Measurements from ENCODE around the gene MCRS1.
"Not testable (repeated sequence)": the region's sequence is repeated elsewhere in the genome, so short reads cannot be mapped to it uniquely, and the experiment has no call there.

Gene MCRS1

GRCh38 chr12:49534731-49535278 is 33.1 kb downstream of the MCRS1 start:
- Histone ChIP-seq H3K4me2 (ENCODE audit: low read depth, low read length, poor library complexity, severe bottlenecking) (no peak overlapping the region), H3K9ac (ENCODE audit: low read depth, low read length, poor library complexity, severe bottlenecking) (no peak overlapping the region), H3K4me1 (ENCODE audit: insufficient read depth, low read length, poor library complexity, severe bottlenecking) (peaks cover 5% of the 10 kb centered on the region), H3K4me3 (ENCODE audit: low read length, poor library complexity, severe bottlenecking) (no peak overlapping the region), H3K79me2 (ENCODE audit: insufficient read depth, low read length) (no peaks in the 10 kb centered on the region), H3F3A (ENCODE audit: low read depth) (no peaks in the 10 kb centered on the region), H3K27me3 (ENCODE audit: insufficient read depth, low read length, poor library complexity, severe bottlenecking) (peaks cover 9% of the 10 kb centered on the region), H2AFZ (ENCODE audit: low read length) (no peak overlapping the region), H4K20me1 (ENCODE audit: insufficient read depth, low read length, poor library complexity, severe bottlenecking) (no peaks in the 10 kb centered on the region), H3K9me2 (replicated peaks; ENCODE audit: low read depth, low read length) (no peaks in the 10 kb centered on the region), H3K36me3 (ENCODE audit: insufficient read depth, low read length) (no peaks in the 10 kb centered on the region), H3K9me3 (ENCODE audit: insufficient read depth, low read depth, low read length) (no peaks in the 10 kb centered on the region)
- TF ChIP-seq EZH2phosphoT487 (IDR thresholded peaks at IDR 0.05; ENCODE audit: borderline replicate concordance) (no peak), CTCF (conservative IDR thresholded peaks at IDR 0.05; ENCODE audit: low read length) (no peak)

GRCh38 chr12:49534122-49534521 is 33.8 kb downstream of the MCRS1 start:
- H3K9ac ChIP-seq (ENCODE audit: low read depth, low read length, poor library complexity, severe bottlenecking); H3K79me2 ChIP-seq (ENCODE audit: insufficient read depth, low read length); H3K4me3 ChIP-seq (ENCODE audit: low read length, poor library complexity, severe bottlenecking); H4K20me1 ChIP-seq (ENCODE audit: insufficient read depth, low read length, poor library complexity, severe bottlenecking); H2AFZ ChIP-seq (ENCODE audit: low read length); H3K9me2 ChIP-seq (replicated peaks; ENCODE audit: low read depth, low read length); H3F3A ChIP-seq (ENCODE audit: low read depth); H3K4me2 ChIP-seq (ENCODE audit: low read depth, low read length, poor library complexity, severe bottlenecking); H3K27me3 ChIP-seq (ENCODE audit: insufficient read depth, low read length, poor library complexity, severe bottlenecking); H3K36me3 ChIP-seq (ENCODE audit: insufficient read depth, low read length); H3K4me1 ChIP-seq (ENCODE audit: insufficient read depth, low read length, poor library complexity, severe bottlenecking); H3K9me3 ChIP-seq (ENCODE audit: insufficient read depth, low read depth, low read length): not testable (repeated sequence)

- no peaks in the 10 kb centered on the region for H3K79me2 ChIP-seq (ENCODE audit: insufficient read depth, low read length)
- H3K9ac ChIP-seq (ENCODE audit: low read depth, low read length, poor library complexity, severe bottlenecking): no peak overlapping the region
- no peaks in the 10 kb centered on the region for H3K9me2 ChIP-seq (replicated peaks; ENCODE audit: low read depth, low read length)
- TF ChIP-seq CTCF (conservative IDR thresholded peaks at IDR 0.05; ENCODE audit: low read length) (no peak), EZH2phosphoT487 (IDR thresholded peaks at IDR 0.05; ENCODE audit: borderline replicate concordance) (no peak)
- no peak overlapping the region for H2AFZ ChIP-seq (ENCODE audit: low read length)
- H4K20me1 ChIP-seq (ENCODE audit: insufficient read depth, low read length, poor library complexity, severe bottlenecking): no peaks in the 10 kb centered on the region
- no peak overlapping the region for H3K4me2 ChIP-seq (ENCODE audit: low read depth, low read length, poor library complexity, severe bottlenecking)
- H3F3A ChIP-seq (ENCODE audit: low read depth): no peaks in the 10 kb centered on the region
- no peak overlapping the region for H3K4me3 ChIP-seq (ENCODE audit: low read length, poor library complexity, severe bottlenecking)
- H3K27me3 ChIP-seq (ENCODE audit: insufficient read depth, low read length, poor library complexity, severe bottlenecking): peaks cover 8% of the 10 kb centered on the region
- H3K9me3 ChIP-seq (ENCODE audit: insufficient read depth, low read depth, low read length): no peaks in the 10 kb centered on the region
- H3K36me3 ChIP-seq (ENCODE audit: insufficient read depth, low read length): no peaks in the 10 kb centered on the region
- peaks cover 5% of the 10 kb centered on the region for H3K4me1 ChIP-seq (ENCODE audit: insufficient read depth, low read length, poor library complexity, severe bottlenecking)
Measured at GRCh38 chr12:49533331-49533730, 34.6 kb downstream of the MCRS1 start.

- H3K4me2 ChIP-seq (ENCODE audit: low read depth, low read length, poor library complexity, severe bottlenecking): no peak overlapping the region
- H3K36me3 ChIP-seq (ENCODE audit: insufficient read depth, low read length): no peaks in the 10 kb centered on the region; the same call in 1 of the 2 replicates
- H3K4me3 ChIP-seq (ENCODE audit: low read length, poor library complexity, severe bottlenecking): no peak overlapping the region
- no peaks in the 10 kb centered on the region for H3F3A ChIP-seq (ENCODE audit: low read depth)
- no peaks in the 10 kb centered on the region for H3K79me2 ChIP-seq (ENCODE audit: insufficient read depth, low read length)
- H3K27me3 ChIP-seq (ENCODE audit: insufficient read depth, low read length, poor library complexity, severe bottlenecking): no peaks in the 10 kb centered on the region
- H2AFZ ChIP-seq (ENCODE audit: low read length): no peak overlapping the region
- no peak for TF ChIP-seq EZH2phosphoT487 (IDR thresholded peaks at IDR 0.05; ENCODE audit: borderline replicate concordance)
- no peak for TF ChIP-seq CTCF (conservative IDR thresholded peaks at IDR 0.05; ENCODE audit: low read length)
- H3K9me3 ChIP-seq (ENCODE audit: insufficient read depth, low read depth, low read length): no peaks in the 10 kb centered on the region
- H4K20me1 ChIP-seq (ENCODE audit: insufficient read depth, low read length, poor library complexity, severe bottlenecking): no peaks in the 10 kb centered on the region
- no peaks in the 10 kb centered on the region for H3K9me2 ChIP-seq (replicated peaks; ENCODE audit: low read depth, low read length)
- H3K4me1 ChIP-seq (ENCODE audit: insufficient read depth, low read length, poor library complexity, severe bottlenecking): no peaks in the 10 kb centered on the region
- H3K9ac ChIP-seq (ENCODE audit: low read depth, low read length, poor library complexity, severe bottlenecking): no peak overlapping the region
Measured at GRCh38 chr12:49531745-49532144, 36.2 kb downstream of the MCRS1 start.

All from Loucy (cell line).